ENCODE data around the gene TULP4. TPM values are rescaled to one million over a fixed set of nuclear protein-coding genes. Genes with fewer than 3 reads are reported as not detected.

Gene TULP4
- total RNA-seq, 4 donors from 2014 or later = 77.4 to 364 (median 129) TPM

DNA sequence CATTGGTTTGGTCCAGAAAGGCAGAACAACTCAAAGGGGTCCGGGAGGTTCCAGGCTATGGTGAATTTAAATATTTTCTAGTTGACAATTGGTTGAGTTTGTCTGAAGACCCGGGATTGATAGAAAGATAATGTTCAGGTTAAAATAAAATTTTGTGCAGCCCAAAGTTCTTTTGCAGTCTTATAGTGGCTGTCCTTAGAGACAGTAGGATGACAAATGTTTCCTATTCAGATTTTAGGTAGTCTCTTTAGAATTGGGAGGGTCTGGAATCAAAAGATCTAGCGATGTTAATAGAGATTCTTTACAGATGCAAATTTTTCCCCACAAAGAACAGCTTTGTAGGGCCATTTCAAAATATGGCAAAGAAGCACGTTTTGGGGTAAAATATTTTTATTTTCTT is 109.1 kb downstream of the TULP4 start:
- TF ChIP-seq, protein P1, sequence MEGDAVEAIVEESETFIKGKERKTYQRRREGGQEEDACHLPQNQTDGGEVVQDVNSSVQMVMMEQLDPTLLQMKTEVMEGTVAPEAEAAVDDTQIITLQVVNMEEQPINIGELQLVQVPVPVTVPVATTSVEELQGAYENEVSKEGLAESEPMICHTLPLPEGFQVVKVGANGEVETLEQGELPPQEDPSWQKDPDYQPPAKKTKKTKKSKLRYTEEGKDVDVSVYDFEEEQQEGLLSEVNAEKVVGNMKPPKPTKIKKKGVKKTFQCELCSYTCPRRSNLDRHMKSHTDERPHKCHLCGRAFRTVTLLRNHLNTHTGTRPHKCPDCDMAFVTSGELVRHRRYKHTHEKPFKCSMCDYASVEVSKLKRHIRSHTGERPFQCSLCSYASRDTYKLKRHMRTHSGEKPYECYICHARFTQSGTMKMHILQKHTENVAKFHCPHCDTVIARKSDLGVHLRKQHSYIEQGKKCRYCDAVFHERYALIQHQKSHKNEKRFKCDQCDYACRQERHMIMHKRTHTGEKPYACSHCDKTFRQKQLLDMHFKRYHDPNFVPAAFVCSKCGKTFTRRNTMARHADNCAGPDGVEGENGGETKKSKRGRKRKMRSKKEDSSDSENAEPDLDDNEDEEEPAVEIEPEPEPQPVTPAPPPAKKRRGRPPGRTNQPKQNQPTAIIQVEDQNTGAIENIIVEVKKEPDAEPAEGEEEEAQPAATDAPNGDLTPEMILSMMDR (IDR thresholded peaks at IDR 0.05) = no peak
- no peak for TF ChIP-seq POLR2A (IDR thresholded peaks at IDR 0.05)
- H3K9me3 ChIP-seq = no peaks in the 10 kb centered on the region
- intact Hi-C loops (cut with DNase I; ENCODE audit: low total_unique reads) = no loop called here
- H3K4me1 ChIP-seq = no peaks in the 10 kb centered on the region
- no peak overlapping the region for H3K4me3 ChIP-seq
- no peaks in the 10 kb centered on the region for H3K27me3 ChIP-seq
- H3K27ac ChIP-seq = no peak overlapping the region
- DNase-seq = no peak
- H3K36me3 ChIP-seq = no peaks in the 10 kb centered on the region

DNA sequence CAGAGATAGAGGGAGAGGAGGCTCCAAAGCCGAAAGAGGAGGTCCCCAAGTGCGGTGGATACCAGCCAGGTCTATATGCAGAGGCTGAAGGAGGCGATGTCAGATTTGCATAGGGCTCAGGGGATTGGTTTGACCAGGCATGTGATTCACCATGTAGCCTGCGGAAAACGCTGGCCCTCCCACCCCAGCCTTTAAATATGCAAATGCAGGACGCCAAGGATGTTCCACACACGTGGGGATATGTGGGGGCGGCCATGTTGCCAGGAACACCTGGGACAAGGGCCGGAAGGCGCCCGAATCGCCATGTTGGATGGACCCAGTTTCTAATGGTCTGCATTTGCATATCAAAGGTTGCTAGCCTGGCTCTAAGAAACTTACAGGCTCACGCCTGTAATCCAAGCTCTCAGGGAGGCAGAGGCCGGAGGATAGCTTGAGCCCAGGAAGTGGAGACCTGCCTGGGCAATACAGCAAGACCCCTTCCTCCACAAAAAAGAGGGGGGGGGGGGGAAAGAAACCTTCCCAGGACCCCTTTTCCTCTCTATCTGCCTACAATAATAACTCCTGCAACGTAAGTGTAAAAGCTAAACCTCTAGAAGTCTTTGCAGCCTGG is 110.5 kb downstream of the TULP4 start:
- intact Hi-C loops (cut with DNase I; ENCODE audit: low total_unique reads) = no loop called here
- H3K4me3 ChIP-seq = no peak overlapping the region
- no peak for DNase-seq

DNA sequence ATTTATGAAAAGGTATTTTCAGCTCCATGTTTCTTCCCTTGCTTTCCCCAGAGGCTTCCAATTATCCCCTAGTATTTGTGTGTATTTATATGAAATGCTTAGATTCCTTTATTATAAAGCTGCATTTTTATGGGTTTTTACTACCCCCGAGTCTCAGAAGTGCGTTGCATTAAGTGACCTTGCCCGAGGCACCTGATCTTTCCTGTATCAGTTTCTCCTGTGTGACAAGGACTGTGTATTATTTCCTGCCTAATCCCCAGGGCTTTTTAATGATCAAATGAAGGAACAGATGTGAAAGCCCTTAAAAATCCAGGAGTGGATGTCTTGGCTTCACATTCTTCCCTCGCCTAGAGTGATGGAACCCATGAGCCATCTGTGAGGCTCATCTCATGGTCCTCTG is 118.8 kb downstream of the TULP4 start:
- intact Hi-C loops (cut with DNase I; ENCODE audit: low total_unique reads) = no loop called here
- Histone ChIP-seq H3K27me3 (no peaks in the 10 kb centered on the region), H3K27ac (no peak overlapping the region), H3K9me3 (no peaks in the 10 kb centered on the region), H3K4me3 (no peak overlapping the region), H3K36me3 (no peaks in the 10 kb centered on the region), H3K4me1 (no peaks in the 10 kb centered on the region)
- DNase-seq = no peak
- TF ChIP-seq, protein P1 (IDR thresholded peaks at IDR 0.05) = no peak
- no peak for TF ChIP-seq POLR2A (IDR thresholded peaks at IDR 0.05)

More for the DNA sequence above, 110.5 kb downstream of the TULP4 start:
- no peak for TF ChIP-seq POLR2A (IDR thresholded peaks at IDR 0.05)
- TF ChIP-seq, protein P1 (IDR thresholded peaks at IDR 0.05) = no peak
- Histone ChIP-seq H3K36me3 (no peaks in the 10 kb centered on the region), H3K4me1 (no peaks in the 10 kb centered on the region), H3K27ac (no peak overlapping the region), H3K27me3 (no peaks in the 10 kb centered on the region), H3K9me3 (no peaks in the 10 kb centered on the region)

DNA sequence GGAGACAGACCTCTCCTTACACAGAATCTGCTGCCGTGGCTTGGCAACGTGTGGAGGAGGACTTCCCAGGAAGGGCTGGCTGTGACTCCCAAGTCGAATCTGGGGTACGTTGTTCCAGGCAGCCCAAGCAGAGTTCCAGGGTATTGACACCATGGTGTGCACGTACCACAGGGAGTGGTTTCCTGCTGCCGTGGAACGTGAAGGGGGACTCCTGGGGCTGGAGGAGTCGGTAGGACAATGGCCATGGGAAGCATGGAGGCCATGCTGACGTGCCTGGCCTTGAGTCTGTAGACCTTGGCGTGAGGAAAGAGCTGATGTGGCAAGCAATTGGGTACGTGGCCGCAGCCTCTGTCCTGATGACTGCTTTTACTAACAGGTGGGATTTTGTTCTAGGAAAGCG is 119.3 kb downstream of the TULP4 start:
- DNase-seq = no peak
- H3K9me3 ChIP-seq = no peaks in the 10 kb centered on the region
- no peaks in the 10 kb centered on the region for H3K4me1 ChIP-seq
- no peaks in the 10 kb centered on the region for H3K27me3 ChIP-seq
- TF ChIP-seq POLR2A (IDR thresholded peaks at IDR 0.05) = no peak
- TF ChIP-seq, protein P1 (IDR thresholded peaks at IDR 0.05) = no peak
- no peaks in the 10 kb centered on the region for H3K36me3 ChIP-seq
- no peak overlapping the region for H3K4me3 ChIP-seq
- no peak overlapping the region for H3K27ac ChIP-seq
- intact Hi-C loops (cut with DNase I; ENCODE audit: low total_unique reads) = no loop called here

DNA sequence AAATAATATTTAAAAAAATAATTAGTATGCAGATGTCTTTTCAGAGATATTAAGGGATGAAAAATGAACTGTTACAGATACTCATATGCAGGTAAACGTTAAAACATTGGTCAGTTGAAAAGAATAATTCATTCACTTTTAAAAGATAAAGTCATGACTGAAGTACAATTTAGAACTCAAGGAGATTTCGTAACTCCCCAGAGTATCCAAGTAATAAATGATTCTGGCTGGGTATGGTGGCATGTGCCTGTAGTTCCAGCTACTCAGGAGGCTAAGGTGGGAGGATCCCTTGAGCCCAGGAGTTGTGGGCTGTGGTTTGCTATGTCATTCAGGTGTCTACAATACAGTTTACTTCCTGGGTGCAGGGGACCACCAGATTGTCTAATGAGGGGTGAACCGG is 125.3 kb downstream of the TULP4 start:
- H3K27ac ChIP-seq = no peak overlapping the region
- no peaks in the 10 kb centered on the region for H3K27me3 ChIP-seq
- H3K9me3 ChIP-seq = no peaks in the 10 kb centered on the region
- peaks cover 0 to 7% of the 10 kb centered on the region in 2 donors for H3K4me1 ChIP-seq
- no peak for DNase-seq
- no peaks in the 10 kb centered on the region for H3K36me3 ChIP-seq
- intact Hi-C loops (cut with DNase I; ENCODE audit: low total_unique reads) = no loop called here
- no peak overlapping the region for H3K4me3 ChIP-seq
- TF ChIP-seq POLR2A (IDR thresholded peaks at IDR 0.05) = no peak
- TF ChIP-seq, protein P1 (IDR thresholded peaks at IDR 0.05) = no peak

Measured in uterus (tissue), 4 donors.